ENCODE results near the gene TSHB. TPM values are rescaled to one million over a fixed set of nuclear protein-coding genes. Genes with fewer than 3 reads are reported as not detected.

TSHB gene
- total RNA-seq, 2 donors from 2014 or later, result not detected

GRCh38 chr1:115078708-115079107 lies 49.1 kb downstream of the TSHB start:
- Histone ChIP-seq H3K27me3 (no peaks in the 10 kb centered on the region), H3K9me3 (no peaks in the 10 kb centered on the region), H3K4me1 (no peaks in the 10 kb centered on the region), H3K36me3 (replicated peaks in 1 of 2; ENCODE audit: insufficient read depth in 1 of 2, low read depth in 2 of 2) (no peaks in the 10 kb centered on the region), H3K27ac (no peak overlapping the region), H3K4me3 (no peak overlapping the region)
- ATAC-seq (no peak), DNase-seq (no peak)
- TF ChIP-seq CTCF (IDR thresholded peaks at IDR 0.05) (no peak), POLR2A (IDR thresholded peaks at IDR 0.05) (no peak)
- WGBS, 2 donors, result 65 to 86% methylated on average over 4 of the region's 4 CpGs
- intact Hi-C loops (cut with DNase I), result no loop called here

- Histone ChIP-seq H3K9me3 (no peaks in the 10 kb centered on the region), H3K36me3 (replicated peaks in 1 of 2; ENCODE audit: insufficient read depth in 1 of 2, low read depth in 2 of 2) (no peaks in the 10 kb centered on the region), H3K4me3 (no peak overlapping the region), H3K27ac (no peak overlapping the region), H3K27me3 (no peaks in the 10 kb centered on the region), H3K4me1 (no peaks in the 10 kb centered on the region)
- DNase-seq, result no peak
- intact Hi-C loops (cut with DNase I), result no loop called here
- ATAC-seq, result no peak
- TF ChIP-seq POLR2A (IDR thresholded peaks at IDR 0.05) (no peak), CTCF (IDR thresholded peaks at IDR 0.05) (no peak)
- 76 to 79% methylated on average over 6 of the region's 6 CpGs for WGBS, 2 donors
Observed at GRCh38 chr1:115082949-115083348, 53.3 kb downstream of the TSHB start.

Other genes with a start within 250 kb of the TSHB start
- gene SIKE1, start 249.1 kb upstream of the TSHB start, total RNA-seq, result 10 to 100 TPM; 15.5 to 18.9 TPM
- not detected for gene SYCP1, start 175.0 kb upstream of the TSHB start, total RNA-seq
- gene TSPAN2, start 59.7 kb downstream of the TSHB start, total RNA-seq, result 1 to 10 TPM; 2.6 to 4.0 TPM